Inferior parietal cortex (tissue), 1 donor: ENCODE results near the gene EVA1B.

ENCODE experiments used
- DNase-seq: peaks from one replicate; pipeline ENCODE4 v3.0.0-alpha.2; 2016; ENCODE audit errors: extremely low spot score

The EVA1B gene

GRCh38 chr1:36323636-36324352 is at the start of gene EVA1B:
Gene EVA1B, minus strand, starts transcription at chr1:36323645. Its CDS starts 608 bp downstream, at chr1:36323037.
- DNase-seq: no peak

- DNase-seq: no peak
Measured at GRCh38 chr1:36372617-36373016, 49.2 kb upstream of the EVA1B start.

DNA sequence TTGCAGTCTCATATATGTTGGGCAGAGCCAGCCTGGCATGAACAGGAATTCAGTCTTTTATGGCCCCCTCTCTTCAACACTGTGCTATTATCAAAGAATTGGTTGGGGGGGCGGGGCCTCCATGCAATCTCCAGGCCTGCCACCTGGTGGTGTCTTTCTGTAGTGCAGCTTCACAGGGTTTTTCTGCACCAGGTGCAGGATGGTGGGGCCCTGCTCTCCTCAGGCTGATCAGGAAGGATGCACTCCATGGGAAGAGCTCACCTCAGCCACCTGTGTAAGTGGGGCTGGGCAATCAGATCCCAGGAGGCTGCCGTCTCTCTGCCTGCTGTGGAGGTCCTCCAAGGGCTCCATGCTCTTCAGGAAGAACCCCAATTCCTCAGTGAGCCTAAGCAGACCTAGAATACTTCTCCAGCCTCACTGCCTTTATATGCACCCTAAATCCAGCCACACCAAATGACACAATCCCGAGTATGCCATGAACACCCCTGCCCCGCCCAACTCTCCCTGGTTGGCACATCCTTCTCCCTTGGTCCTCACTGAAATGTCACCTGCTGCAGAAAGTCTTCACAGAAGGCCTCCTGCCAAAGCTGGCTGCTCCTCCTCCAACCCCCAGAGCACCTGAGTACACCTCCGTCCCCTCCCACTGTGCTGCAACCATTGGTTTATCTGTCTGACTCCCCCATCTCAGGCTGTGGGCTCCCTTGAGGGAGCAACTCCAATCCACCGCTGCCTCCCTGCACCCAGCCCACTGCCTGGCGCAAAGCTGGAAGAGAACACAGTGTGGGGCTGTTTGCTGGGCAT is 45.8 kb upstream of the EVA1B start:
- DNase-seq: peak; percentile 84

DNA sequence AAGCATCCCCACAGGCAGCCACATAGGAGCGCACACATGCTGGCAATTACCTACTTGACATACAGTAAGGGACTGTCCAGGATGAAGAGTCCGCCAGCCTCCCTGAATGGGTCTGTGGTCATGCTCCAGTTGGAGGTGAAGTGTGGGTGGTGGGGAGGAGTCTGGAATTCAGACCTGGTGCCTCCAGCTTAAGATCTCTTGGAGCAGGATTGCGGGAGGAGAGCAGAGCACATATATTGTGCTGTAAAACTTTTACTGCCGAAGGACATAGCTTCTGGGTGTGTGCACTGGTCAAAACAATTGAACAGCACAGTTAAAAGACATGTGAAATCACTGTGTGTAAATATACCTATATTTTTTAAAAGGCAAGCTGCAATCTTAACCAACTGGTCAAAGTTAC is 44.4 kb upstream of the EVA1B start:
- no peak for DNase-seq

GRCh38 chr1:36367066-36367465 is 43.6 kb upstream of the EVA1B start:
- no peak for DNase-seq

DNA sequence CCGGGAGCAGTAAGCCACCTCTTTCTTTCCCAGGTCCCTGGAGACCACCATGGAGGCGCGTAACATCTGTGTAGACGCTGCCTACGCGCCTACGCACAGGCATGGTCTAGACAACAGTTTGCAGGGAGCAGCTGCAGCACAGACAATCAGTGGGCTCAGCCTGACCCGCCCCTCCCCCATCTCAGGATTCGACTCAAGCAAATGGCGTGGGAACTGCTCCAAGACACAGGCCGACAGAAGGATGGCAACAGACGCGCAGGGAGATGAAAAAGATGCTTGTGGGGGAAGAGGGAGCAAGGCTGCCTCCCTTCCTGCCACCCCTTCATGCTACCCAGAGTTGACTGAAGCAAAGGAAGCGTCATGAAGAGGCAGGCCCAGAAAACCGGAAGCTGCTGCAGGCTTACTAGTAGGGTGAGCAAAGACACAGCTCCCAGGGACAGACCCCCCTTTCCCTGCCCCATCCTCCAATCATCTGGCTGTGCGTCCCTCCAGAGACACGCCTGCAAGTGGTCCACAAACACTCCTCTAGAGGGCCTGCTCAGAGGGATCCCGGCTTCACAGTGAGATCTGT is 42.7 kb upstream of the EVA1B start:
- peak; percentile 47 for DNase-seq

DNA sequence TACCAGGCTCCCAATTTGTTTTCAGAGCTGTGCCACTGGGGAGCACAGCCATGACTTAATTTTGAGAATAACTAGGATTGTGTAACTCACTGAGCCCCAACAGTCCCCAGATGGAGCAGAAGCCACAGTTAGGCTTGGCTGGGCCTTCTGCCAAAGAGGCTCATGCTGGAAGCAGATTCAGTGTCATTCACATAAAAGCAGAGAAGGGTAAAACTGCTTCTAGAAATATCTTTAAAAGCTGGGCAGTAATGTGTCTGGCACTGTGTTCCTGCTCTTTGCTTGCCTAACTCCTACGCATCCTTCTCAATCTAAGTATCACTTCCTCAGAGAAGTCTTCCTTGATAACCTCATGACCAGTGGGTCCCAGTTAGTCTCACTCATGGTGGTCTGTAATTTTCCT is 41.9 kb upstream of the EVA1B start:
- peak; percentile 69 for DNase-seq

- no peak for DNase-seq
Measured at GRCh38 chr1:36359911-36360550, 36.6 kb upstream of the EVA1B start.

DNA sequence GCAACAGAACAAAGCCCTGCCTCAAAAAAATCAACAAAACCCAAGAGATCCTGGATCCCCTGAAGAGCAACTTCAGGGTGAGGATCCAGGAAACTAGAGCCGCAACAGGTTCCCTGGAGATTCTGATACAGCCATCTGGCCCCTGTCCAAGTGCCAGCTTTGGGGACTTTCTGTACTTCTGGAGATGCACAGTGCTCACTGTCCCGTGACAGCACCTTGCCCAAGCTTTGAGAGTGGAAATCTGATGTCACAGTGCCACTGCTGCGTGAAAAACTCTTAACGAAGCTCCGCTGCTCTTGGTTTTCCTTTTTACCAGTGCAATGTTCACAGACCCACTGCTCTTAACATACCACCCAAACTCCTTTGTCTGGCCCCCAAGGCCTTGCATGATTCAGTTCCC is 35.9 kb upstream of the EVA1B start:
- no peak for DNase-seq

DNA sequence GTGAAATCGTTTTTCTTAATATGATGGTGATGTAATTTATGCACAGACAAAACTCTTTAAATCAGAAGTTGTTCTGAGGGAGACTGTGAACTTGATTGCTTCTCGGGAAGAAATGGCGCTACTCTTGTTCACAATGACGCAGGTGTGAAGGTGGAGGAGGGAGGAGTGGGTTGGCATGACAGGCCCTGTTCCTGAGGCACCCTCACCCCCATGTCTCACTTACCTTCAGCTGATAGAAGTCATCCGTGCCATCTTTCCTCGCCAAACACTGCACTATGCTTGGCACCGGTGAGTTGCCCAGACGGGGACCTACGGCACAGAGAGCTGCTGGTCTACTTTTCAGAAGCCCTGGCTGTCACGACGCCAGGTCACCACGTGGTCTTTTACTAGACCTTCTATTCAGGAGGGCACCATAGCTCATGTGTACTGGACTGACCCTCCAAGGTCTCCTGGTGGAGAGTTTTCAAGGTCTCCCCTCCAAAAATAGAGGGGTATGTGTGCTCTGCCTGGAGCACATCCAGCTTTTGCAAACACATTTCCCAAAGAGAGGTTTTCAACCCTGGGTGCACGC is 35.2 kb upstream of the EVA1B start:
- DNase-seq: no peak

- no peak for DNase-seq
Measured at GRCh38 chr1:36355811-36356210, 32.4 kb upstream of the EVA1B start.

- DNase-seq: no peak
Measured at GRCh38 chr1:36354486-36354885, 31.0 kb upstream of the EVA1B start.

GRCh38 chr1:36352910-36353878 is 29.7 kb upstream of the EVA1B start:
- DNase-seq: no peak

DNA sequence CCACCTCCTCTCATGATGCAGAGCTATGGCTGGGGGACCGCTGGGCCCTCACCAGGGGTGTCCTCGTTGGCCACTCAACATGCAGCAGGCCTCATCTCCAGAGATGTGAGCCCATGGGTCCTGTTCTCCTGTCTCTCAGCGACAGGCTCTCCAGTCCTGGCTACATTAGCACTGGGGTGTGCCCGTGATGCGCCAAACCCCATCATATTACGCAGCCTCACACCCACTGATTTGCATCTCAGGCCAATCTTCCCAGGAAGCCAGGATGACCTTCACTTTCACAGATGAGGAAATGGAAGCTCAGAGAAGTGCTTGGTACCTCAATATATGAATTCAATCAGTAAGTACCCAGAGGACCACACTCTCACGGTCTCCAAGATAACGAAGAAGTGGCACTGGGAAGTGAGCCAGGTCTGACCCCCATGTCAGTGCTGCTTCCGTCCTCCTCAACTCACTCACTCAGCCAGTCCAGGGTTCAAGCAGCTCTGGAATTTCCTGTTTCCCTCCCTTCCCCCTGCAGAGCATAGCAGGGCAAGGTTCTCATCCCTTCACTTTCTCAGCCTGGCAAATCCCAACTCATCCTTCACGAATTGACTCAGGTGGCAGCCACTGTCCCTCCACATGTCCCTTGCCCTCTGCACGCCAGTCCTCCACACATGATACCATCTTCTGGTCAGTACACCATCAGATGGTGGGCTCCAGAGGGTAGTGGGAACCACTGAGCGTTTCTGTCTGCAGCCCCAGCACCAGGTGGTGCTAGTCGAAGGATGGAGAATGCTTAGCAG is 28.9 kb upstream of the EVA1B start:
- DNase-seq: no peak

DNA sequence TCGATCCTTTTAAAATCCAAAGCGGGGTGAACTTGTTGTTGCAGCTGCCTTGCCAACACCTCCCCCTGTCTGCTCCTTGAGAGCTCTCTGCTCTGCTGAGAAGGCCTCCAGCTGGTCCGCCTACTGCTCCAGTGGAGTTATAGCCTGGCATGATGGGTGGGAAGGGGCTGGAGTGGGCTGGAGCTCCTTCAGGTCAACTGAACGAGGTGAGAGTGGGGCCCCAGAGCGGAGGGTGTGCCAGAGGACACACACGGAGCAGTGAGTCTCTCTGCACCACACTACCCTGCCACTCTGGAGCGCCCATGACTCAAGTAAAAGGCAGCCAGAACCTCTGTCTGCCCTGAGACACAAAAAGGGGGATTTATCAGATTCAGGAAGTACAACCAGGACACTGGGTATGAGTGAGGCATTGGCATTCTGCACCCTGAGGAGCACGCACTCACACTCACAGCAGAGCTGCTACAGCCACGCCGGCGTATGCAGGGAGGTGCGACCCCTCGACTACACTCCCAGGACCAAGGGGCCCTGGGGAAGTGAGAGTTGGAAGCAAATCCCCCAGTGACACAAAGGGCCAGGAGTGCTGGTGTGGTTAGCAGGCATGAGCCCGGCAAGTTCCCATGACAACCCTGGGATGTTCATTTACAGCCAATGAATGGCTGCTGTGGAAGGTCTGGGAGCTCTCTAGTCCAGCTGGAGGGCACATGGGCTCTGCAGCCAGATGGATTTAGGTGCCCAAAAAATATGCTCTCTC is 28.0 kb upstream of the EVA1B start:
- no peak for DNase-seq

DNA sequence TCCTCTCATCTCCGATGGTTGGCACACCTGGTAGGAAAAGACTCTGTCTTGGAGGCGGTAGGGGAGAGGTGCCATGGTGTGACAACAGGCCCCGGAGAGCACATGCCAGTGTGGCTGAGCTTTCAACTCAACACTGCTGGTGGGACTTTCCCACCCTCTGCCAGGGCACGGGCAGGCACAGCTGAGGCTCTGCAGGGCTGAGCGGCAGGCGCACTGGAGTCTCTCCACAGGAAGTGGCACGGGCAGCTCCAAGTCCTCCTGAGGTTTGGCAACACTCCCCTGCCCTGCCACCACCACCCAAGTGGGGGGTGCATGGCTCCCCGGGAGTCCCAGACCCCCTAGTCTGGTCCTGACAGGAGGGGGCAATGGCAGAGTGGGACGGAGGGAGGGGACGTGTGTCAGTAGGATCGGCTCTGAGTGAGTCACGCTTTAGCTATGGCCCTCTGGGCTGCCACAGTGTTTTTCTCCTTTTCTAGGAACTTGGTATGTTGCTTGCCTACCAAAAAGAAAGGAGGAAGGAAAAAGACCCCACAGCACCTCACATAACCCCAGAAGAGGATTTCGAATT is 27.3 kb upstream of the EVA1B start:
- DNase-seq: no peak

DNA sequence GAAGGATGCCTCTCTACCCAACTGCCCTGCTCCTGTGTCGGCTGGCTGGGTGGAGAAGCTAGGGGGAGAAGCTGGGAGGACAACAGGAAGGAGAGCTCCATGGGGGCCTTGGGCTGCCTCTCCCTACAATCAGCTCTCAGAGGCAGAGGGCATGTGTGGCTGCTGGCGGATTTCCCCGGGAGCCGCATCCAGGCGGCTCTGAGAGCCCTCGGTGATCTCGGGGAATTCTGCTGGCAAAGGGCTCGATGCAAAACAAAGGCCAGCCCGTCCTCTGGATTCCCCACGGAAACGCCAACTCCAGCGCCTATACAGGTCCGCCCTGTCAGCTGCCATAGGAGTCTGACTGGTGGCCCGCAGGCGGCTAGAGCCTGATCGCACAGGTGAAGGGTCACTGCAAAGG is 26.4 kb upstream of the EVA1B start:
- DNase-seq: no peak

- no peak for DNase-seq
Measured at GRCh38 chr1:36349241-36349671, 25.8 kb upstream of the EVA1B start.
